HG03139 (cell line): ENCODE measurements around the gene PIEZO2.

Experiments
- ATAC-seq: cut with Tn5 transposase; IDR thresholded peaks from one replicate; pipeline ENCODE4 v1.9.1; 2021; ENCODE audit not compliant: unreplicated experiment

The PIEZO2 gene

DNA sequence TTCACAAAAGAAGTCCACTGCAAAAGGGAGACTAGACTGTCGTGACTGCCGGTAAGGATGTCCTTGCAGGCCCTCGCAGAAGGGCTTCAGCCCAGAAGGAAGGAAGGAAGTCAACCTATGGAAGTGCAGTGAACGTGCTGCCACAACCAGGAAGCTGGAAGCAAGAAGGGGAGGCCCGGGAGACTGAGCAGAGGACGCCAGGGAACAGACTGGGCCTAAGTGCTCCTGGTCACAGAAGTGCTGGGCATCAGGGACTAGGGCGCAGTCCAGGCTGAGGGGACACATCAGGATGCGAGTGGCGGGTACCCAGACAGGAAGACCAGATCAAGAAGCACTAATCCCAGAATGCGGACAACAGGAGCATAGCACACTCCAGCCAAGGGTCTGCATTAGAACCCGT lies 78.8 kb downstream of the PIEZO2 start:
- no peak for ATAC-seq

DNA sequence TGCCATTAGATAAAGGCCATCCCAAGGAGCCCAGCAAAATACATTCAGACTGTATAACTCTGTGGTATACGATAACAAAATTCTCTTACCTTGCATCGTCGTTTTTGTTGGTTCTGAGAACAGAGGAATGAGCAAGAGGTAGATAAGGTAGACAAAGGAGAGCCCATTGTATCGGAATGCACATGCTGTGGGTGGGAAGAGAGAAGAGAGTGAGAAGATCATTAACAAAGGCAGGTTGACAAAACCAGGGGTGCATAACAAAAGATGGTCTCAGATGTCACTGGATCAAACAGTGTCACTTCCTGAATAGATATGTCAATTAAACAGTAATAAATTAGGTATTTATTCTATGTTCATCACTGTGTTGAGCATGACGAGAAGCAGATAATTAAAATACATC lies 83.3 kb downstream of the PIEZO2 start:
- no peak for ATAC-seq

DNA sequence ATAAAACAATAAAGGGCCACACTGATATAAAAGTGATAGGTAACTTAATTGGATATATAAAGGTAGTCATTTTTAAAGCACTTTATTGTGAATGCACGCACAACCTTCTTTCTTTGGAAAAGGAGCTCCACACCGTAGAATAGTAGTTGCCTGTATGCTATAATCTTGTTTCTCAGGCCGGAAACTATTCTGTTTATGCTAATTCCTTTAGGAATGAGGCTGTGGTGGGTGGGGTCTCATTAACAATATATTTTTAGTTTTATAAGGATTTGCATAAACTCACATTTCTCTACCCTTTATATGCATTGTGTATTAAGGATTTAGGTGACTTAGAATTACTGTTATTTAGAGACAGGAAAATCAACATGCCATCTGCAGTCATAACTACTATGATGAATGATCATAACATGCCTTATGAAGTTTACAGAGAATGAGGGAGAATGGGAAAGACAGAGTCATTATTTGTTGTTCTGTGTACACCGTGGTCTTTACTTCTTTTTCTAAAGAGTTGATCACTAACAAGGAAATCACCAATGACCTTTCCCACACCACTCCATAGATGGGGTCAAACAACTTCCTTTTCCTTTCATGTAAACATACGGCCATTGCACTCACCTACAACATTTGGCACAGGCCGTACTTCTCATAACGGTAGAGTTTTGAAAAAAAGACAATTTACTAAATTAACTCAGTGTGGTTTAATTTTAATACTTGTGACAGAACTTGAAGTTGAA lies 84.5 kb downstream of the PIEZO2 start:
- no peak for ATAC-seq

DNA sequence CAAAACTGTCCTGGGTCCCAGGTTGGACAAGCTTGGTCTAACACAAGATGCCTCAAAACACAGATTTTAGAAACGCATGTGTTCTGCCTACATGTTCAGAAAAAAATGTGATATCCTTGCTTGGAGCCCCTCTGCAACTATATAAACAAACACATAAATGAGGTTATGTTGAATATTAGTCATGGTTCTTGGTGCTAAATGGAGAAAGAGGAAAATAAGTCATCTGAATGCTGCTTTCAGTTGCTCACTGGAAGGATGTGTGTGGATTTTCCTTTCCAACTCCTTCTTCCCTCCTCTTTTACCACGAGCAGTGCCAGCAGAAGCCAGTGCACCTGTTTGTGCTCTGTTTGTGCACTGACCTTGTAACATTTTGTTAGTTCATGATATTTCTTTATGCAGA lies 85.3 kb downstream of the PIEZO2 start:
- no peak for ATAC-seq

DNA sequence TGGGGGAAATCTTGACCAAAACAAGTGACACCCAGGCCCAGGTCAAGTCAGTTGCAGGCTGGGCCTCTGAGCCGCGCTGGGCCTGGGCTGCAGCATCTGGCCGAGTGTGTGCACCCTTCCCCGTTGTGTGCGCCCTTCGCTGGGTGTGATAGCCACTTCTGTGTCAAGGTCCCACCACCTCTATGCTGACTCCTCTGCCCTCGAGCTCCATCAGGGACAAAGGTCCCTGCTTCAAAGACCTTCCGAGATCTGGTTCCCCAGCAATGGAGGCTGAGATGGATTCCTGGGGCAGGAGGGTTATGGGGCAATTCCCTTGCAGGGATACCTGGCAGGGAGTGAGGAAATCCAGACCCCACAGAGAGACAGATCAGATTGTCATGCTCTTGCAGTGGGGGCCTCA lies 93.6 kb downstream of the PIEZO2 start:
- ATAC-seq, result no peak

DNA sequence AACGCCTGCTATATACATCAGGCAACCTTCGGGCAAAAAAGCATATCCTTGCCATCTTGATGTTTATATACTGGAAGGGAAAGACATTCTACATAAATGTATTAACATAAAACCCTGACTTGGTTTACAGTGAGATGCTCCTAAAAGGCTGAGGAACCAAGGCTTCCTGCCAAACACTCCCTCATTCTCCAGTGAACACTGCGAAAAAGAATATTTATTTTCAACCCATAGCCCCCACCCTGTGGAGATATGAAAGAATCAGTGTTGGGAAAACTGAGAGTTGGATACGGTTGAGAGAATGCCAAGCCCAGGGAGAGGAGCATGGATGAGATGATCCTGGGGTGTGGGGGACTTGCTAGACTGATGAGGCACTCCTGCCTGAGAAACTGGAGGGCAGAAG lies 94.9 kb downstream of the PIEZO2 start:
- no peak for ATAC-seq

DNA sequence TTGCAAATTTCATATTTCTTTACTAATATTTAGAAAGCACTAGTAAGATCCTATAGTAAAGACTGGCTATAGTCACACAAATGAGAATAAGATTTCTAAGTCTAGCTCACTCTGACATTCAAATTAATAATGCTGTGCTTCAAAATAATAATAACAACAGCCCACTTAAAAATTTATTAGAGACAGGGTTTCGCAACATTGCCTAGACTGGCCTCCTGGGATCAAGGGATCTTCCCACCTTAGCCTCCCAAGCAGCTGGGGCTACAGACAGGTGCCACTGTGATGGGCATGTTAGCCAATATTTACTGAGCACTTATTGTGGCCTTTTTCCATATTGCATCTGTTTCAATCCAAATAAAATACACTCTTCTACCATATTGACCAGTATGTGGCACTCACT lies 96.1 kb downstream of the PIEZO2 start:
- ATAC-seq, result no peak

DNA sequence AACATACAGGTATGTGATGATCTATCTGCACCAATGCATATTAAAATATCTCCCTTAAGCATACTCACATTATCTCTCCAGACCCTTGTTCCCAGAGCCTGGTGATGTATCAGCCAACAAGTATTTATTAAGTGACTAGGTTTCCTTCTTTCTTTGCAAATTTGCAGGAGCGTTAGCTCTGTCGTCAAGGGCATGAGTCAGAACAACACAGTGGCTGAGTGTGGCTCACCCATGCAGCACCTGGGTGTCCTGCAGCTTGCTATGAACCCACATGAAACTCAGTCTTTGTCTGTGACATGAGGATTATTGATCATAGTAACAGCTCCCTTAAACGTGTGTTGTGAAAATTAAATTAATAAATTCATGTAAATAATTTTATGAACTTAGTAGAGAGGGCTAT lies 96.6 kb downstream of the PIEZO2 start:
- no peak for ATAC-seq

DNA sequence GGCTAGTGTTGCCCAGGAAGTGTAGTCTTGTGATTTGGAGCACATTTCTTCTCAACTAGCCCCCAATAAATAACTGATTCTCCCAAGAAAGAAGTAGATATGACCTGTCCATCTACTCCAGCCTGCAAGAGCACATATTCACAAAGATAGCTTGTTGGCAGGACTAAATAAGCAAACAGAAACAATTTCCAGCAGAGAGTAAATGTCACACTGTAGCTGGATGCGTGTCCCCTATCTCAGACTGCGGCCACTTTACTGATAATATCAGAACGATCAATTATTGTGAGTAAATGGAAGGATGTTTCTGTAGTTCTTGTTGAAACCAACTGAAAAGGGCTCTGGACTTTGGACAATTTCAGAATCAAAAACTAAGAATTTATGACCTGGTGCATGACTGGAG lies 97.9 kb downstream of the PIEZO2 start:
- no peak for ATAC-seq

DNA sequence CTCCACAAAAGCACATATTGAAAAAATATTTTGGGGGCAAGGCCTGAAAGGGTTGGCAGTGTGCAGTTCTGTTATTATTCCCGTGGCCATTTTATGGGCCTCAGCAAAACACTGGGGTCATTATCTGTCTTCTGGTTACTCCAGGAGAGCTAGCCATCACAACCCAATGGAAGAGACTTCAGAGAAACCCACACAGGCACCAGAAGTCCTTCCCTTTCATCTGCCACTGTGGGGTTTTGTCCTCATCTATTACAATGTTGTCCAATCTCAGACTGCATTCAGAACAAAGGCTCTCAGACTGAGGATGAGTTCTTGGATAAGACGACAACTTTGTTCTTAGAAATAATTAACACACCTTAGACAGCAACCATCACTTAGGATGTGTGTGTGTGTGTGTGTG lies 98.4 kb downstream of the PIEZO2 start:
- no peak for ATAC-seq

DNA sequence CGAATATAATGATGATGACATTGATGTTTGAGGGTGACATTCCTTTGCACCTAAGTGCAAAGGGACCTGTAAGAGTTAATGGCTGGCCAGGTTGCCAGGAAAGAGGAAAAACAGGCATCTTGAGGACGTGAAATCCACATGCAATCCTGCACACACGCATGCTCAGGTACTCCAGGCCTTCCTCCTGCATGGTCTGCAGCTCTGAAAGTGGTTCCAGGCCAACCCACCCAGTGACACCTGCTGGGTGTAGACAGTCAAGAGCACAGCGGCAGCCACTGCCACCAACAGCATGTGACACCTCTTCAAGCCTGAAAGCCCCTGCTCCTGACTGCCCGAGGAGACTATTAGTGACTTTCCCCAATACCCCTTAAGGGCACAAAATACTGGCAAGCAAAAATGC lies 101.6 kb downstream of the PIEZO2 start:
- no peak for ATAC-seq

DNA sequence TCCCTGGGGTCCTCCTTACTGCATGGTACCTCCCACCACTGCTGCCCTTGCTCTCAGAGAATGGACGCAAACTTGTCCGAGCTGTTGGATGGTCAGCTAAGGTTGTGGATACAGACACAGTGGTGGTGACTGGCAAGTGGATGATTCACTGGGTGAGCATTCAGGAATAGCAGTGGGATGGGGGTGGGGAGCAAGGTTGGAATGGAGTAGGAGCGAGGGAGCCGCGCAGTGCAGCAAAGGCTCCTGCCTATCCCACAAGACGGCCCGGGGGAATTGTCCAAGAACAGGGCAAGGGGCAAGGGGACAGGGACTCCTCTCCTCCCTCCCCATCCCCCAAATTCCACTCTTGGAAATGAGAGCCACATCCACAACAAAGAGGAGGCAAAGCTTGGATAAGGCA lies 102.2 kb downstream of the PIEZO2 start:
- ATAC-seq, result no peak

DNA sequence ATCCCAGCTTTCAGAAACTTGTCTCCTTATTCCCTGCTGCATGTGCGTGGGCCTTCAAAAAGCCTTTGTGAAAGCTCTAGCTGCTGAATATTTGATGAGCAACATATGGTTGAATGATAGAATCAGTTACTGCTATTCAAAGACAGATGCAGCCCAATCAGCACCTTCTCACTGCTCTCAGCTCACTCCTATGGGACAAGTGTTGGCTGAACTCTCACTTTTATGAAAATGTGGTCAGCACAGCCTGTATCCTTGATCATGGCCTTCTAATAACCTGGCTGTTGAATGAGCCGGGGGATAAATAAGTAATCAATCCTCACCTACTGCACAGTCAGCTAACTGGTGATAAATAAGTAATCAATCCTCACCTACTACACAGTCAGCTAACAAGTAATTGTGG lies 103.2 kb downstream of the PIEZO2 start:
- no peak for ATAC-seq

DNA sequence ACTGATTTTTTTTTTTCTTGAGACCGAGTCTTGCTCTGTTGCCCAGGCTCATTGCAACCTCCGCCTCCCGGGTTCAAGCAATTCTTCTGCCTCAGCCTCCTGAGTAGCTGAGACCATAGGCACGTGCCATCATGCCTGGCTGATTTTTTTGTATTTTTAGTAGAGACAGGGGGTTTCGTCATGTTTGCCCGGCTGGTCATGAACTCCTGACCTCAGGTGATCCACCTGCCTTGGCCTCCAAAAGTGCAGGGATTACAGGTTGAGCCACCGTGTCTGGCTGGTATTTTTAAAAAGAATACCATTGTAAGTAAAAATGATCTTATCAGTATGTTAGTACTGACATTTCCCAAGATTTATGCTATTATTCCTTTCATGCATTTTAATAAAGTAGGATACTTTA lies 105.7 kb downstream of the PIEZO2 start:
- no peak for ATAC-seq

DNA sequence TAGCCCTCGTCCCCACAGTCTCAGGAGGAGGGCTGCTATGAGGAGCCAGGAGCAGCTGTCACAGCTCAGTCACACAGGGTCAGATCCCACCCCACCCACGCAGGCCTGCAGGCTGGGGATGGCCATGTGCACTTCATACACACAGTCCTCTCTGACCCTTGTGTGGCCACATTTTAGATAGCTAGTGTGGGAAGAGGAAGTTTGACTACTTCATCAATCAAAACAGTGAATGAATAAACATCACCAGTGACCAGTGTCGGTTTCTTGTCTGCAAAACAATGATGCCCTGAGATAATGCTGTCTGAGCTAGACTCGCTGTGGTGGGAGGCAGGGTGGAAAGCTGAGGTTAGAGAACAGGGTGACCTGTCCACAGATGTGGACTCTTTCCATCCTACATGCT lies 107.1 kb downstream of the PIEZO2 start:
- ATAC-seq, result no peak

DNA sequence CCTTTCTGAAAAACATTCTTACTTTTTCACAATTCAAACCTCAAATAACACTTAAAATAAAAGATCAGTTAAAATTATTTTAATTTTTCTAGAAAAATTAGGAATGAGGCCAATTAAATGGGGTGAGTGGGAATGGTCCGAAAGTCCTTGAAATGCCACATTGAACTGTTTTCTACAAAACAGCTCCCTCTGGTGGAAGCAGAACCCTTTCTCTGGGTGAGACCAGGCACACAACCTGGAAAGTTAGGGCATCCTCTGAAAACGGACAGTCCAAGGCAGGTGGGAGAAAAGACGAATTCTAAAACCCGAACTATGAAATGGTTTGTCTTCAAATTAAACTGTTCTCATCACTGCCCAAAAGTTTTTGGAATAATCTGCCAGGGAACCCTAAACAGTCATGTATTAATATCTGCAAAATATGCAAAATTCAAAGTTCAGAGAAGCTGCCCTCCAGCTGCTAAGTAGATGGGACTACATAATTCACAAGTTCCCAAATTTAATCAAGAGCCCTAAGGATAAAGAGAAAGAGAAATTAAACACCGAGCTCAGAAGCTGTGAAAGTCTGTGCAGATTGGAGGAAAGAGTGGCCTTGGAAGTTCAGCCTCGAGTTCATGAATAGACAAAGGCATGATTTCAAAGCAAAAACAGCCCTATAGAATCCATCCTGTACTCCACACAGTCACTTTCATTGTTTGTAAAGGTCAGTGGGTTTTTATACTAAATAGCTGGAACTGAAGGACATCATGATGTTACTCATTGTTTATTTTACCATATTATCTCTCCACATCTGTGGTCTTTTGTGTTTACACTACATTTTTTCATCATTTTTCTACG lies 108.3 kb downstream of the PIEZO2 start:
- ATAC-seq, result no peak

DNA sequence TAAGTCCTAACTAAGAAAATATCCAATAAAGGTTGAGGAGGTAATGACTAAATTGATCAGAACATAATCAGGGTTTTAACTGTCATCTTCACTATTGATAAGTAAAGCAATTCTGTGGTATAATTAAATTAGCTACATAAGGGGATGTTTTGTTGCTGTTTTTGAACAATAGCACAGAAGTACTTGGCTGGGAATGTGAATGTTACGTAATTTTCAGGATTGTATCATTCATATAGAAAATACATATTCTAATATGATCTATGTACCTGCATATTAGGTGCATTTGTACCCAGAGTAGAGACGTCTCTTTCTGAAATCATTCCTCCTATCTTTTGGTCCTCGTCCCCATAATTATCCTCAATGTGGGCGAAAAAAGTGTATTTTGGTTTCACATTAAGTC lies 109.0 kb downstream of the PIEZO2 start:
- ATAC-seq, result no peak

DNA sequence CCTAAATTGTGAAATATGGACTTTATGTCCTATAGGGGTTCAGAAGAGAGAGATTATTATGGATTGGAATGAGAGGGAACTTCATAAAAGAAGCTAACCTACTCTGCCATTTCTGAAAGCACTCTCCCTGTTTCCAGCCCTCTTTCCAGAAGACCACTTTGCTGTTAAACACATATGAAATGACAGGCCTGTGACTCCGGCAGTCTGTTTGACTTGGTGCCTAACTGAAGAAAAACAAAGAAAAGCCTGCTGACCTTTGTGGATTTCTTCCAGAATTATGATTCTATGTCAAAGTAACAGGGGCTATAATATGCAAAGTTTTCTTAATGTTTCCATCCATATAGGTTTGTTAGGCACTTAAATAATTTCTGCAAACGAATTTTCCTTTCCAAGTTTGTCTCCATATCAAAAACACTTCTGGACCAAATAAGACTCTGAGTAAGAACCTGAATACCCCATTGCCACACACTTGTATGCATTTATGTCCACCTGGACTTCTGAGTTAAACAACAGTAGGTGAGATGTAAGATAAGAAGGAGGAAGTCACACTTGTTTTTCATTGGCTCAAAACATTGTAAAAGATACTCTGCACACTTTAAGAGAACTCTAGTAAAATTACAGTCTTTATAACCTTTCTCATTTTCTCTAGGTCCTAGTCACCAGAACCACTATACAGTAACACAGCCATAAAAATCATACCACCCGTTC lies 111.7 kb downstream of the PIEZO2 start:
- no peak for ATAC-seq

DNA sequence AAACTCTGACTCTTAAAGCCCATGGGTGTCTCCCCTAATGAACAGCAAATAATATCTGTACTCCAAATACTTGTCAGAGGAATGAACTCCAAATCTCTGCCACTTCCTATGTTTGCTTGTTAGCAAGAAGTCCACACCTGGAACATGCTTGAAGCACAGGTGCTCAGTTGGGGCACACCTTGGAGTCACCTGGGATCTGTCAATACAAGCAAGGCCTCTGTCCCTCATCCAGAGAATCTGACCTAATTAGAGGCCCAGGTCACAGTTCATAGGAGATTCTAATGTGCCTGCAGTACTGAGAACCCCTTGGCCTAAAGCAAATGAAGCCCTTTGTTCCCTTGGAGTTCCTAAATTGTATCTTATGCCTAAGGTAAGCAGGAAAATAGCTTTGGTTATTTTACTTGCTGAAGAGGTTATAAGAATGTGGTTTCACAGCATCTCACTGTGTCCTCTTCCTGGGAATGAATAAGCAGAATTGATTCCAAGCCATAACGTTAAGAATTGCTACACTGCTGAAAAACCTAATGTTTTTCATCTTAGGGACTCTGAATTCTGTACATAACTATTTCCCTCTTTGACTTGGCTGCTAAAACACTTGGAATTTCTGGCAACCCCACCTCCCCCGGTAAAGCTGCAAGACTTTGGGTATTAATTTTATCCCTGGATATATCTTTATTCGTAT lies 113.4 kb downstream of the PIEZO2 start:
- no peak for ATAC-seq

DNA sequence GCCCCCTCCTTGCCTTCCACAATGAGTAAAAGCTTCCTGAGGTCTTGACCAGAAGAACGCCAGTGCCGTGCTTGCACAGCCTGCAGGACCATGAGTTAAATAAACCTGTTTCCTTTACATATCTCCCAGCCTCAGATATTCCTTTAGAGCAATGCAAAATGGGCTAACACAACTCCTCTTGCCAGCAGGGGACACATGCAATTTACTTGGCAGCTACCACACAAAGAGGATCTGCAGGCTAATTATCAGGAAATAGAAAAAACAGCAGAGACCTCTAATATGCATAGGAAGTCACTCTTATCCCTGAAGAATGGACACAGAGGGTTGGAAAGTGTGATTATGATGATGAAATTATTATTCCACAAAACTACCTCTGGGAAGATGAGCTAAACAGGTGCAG lies 114.0 kb downstream of the PIEZO2 start:
- ATAC-seq, result no peak

DNA sequence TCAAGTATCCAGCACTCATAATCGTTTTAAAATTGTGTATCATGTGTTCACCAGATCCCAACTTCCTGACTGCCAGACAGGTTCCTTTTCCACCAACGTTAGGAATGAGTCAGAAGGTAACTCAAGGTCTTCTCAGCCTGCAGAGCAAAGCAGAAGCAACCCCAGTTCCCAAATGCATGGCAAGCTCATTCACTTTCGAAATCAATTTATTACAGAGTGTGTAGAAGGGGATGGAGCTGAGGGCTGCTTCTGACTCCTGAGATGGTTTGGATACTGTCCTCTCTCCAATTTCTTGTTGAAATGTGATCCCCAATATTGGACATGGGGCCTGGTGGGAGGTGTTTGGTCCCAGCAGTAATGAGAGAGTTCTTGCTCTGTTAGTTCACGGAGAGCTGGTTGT lies 114.5 kb downstream of the PIEZO2 start:
- no peak for ATAC-seq
